Measurements from ENCODE around the gene NOS1.
"Not testable (repeated sequence)": the region's sequence is repeated elsewhere in the genome, so short reads cannot be mapped to it uniquely, and the experiment has no call there.

Gene NOS1

GRCh38 chr12:117188961-117189724 is 172.3 kb downstream of the NOS1 start:
- in situ Hi-C loops (cut with MboI; ENCODE audit: low sequenced_read_pairs) = no loop called here

GRCh38 chr12:117188121-117188665 is 173.2 kb downstream of the NOS1 start:
- in situ Hi-C loops (cut with MboI; ENCODE audit: low sequenced_read_pairs) = no loop called here

DNA sequence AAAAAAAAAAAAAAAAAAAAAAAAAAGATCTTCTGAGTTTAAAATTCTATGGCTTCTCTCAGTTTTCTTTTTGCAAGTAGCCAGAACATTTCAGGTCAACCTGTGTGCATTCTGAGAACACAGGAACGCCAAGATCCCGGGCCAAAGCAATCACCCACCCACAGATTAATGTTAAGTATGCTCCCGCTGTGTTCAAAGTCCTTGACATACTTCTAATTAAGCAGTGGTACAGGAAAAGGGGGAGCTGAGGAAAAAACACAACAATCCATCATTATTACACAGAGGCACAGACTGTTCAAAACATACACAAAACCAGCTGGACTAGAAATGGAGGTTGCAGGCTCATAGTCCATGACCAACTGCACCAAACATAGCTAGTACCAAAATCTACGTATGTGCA is 174.0 kb downstream of the NOS1 start:
- in situ Hi-C loops (cut with MboI; ENCODE audit: low sequenced_read_pairs) = no loop called here

GRCh38 chr12:117182866-117183265 is 178.6 kb downstream of the NOS1 start:
- in situ Hi-C loops (cut with MboI; ENCODE audit: low sequenced_read_pairs) = no loop called here

GRCh38 chr12:117181468-117181843 is 180.0 kb downstream of the NOS1 start:
- in situ Hi-C loops (cut with MboI; ENCODE audit: low sequenced_read_pairs) = not testable (repeated sequence)

DNA sequence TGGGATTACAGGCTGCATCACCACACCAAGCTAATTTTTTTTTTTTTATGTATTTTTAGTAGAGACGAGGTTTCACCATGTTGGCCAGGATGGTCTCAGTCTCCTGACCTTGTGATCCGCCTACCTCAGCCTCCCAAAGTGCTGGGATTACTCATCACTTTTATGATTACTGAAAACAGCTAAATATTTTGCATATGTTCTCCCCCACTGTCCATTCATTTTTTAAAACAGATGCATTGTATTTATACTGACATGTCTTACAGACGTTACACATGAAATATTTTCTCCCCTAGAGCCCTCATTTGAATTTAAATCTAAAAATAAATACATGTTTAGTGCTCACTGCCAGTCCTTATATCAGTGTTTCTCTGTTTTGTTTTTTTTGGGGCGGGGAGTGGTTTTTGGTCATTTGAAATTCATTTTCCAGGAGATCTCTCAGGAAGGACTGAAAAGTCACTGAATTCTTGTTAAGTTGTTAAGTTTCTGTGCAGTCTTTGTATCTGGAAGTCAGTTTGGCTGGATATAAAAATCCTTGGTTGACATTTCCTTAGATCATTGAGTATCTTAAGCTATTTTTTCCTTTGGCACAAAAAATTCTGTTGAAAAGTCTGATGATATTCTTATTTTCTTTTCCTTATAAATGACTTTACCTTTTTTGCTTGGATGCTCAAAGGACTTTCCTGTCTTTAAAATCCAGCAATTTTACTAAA is 180.5 kb downstream of the NOS1 start:
- in situ Hi-C loops (cut with MboI; ENCODE audit: low sequenced_read_pairs) = no loop called here

DNA sequence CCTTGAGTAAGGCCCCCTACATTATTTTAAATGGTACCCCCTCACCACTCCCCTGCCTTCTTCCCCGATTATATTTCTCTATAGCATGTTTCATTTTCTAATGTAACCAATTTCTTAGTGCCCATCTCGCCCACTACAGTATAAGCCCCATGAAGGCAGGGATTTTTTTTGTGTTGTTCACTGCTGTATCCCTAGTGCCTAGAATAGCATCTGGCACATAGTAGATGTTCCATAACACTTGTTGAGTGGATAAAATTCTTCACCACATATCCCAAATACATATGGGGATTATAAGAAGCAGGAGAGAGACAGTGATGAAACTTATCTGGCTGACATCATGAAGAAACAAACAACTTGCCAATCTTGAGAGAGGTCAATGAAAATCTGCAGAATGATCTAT is 182.7 kb downstream of the NOS1 start:
- in situ Hi-C loops (cut with MboI; ENCODE audit: low sequenced_read_pairs) = no loop called here

- in situ Hi-C loops (cut with MboI; ENCODE audit: low sequenced_read_pairs) = no loop called here
Measured at GRCh38 chr12:117178301-117178700, 183.1 kb downstream of the NOS1 start.

DNA sequence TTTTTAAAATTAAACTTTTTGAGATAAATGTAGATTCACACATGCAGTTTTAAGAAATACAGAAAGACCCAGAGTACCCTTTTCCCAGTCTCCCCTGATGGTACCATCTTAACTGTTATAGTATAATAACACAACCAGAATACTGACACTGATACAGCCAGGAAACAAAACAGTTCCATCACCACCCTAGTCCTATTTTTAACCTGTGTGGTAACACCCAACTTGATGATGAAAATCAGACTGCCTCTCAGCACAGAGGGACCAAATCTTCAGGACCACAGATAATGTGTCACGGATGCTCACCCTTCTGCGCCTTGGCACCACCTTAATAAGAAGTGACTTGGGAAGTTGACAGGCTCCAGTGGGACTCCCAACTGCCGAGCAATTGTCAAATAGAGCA is 189.3 kb downstream of the NOS1 start:
- in situ Hi-C loops (cut with MboI; ENCODE audit: low sequenced_read_pairs) = no loop called here

DNA sequence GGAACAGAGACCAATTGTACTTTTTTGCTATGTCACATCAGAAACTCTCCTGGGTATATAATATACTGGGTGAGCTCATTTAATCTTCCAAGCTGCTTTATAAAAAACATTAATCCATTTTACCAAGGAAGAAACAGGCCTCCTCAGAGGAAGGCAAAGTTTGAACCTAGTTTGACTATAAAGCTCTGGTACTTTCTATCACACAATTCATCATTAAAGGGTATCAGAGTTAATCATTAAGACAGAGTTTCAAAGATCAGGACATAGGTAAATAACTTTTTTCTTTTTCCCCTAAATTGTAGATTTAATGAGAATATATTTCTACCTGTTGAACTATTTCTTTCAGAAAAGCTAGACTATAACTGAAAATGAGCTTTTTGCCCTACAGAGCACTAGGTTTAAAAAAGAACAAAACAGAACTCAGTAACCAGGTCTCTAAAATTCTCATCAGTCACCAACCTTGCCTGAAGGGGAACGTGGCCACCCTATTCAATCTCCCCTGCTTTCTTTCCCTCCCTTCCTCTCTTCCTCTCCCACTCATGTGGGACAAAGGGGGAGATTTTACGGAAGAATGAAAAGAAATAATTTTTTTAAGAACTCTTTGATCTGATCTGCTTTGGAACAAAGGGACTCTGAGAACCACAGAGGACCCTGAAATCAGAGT is 189.8 kb downstream of the NOS1 start:
- in situ Hi-C loops (cut with MboI; ENCODE audit: low sequenced_read_pairs) = no loop called here

DNA sequence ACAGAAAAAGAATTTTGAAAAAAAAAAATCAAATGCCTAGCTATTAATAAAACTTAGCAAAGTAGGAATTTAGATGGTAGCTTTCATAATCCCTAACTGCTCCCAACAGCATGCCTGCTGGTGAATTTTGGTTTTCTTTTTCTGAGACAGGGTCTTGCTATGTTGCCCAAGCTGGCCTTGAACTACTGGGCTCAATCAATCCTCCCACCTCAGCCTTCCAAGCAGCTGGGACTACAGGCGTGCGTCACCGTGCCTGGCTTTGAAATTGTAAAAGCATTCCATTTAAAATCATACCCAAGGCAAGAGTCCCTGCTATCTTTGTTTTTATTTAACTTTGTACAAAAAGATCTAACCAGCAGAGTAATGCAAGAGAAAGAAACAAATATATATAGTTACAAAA is 191.9 kb downstream of the NOS1 start:
- in situ Hi-C loops (cut with MboI; ENCODE audit: low sequenced_read_pairs) = no loop called here

DNA sequence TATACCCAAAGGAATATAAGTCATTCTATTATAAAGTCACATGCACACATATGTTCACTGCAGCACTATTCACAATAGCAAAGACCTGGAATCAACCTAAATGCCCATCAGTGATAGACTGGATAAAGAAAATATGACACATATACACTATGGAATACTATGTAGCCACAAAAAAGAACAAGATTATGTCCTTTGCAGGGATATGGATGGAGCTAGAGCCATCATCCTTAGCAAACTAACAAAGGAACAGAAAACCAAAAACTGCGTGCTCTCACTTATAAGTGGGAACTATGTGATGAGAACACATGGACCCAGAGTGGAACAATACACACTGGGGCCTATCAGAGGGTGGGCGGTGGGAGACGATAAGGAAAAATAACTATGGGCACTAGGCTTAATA is 192.4 kb downstream of the NOS1 start:
- in situ Hi-C loops (cut with MboI; ENCODE audit: low sequenced_read_pairs) = no loop called here

DNA sequence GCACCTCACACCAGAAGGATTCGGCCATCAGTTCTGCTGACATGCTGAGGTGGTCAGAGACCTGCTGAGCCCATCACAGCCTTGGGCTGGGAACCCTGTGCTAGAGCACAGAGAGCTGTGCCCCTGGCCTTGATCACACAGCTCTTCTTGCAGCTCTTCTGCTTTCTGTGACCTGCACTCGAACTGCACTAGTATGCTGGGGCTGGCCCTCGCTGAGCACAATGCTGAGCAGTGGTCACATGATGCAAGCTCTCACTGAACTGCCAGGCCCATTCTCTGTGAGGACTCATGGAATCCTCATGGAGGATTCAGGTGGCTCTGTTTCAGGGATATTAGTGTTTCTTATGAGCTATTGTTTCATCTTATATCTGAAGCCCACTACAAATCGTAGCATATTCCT is 193.7 kb downstream of the NOS1 start:
- in situ Hi-C loops (cut with MboI; ENCODE audit: low sequenced_read_pairs) = no loop called here

DNA sequence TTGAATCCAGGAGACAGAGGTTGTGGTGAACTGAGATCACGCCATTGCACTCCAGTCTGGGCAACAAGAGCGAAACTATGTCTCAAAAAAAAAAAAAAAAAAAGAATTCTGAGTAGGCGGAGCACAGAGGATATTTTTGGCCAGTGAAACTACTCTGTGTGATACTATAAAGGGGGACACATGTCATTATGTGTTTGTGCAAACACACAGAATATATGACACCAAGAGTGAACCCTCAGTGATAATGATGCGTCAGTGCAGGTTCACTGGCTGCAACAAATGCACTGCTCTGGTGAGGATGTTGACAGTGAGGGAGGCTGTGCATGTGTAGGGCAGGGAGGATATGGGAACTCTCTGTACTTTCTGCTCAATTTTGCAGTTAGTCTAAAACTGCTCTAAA is 195.3 kb downstream of the NOS1 start:
- in situ Hi-C loops (cut with MboI; ENCODE audit: low sequenced_read_pairs) = no loop called here

- in situ Hi-C loops (cut with MboI; ENCODE audit: low sequenced_read_pairs) = no loop called here
Measured at GRCh38 chr12:117165342-117165741, 196.1 kb downstream of the NOS1 start.

DNA sequence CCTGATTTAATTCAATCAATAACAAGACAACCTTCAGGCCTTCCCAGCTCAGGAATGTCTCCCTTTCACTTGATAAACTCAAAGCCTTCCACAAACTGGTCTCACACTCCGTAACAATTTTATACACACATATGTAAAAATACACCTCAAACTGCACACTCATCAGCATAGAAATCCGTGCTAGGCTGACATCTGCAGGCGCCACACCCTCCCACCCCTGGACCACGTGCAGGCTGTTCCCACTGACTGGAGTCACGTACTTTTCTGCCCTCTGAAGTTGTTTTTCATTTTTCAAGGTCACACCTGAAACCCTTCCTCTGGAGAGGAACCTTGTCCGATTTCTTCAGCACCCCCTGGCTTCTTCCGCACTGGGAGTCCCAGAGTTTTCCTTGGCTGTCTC is 198.8 kb downstream of the NOS1 start:
- in situ Hi-C loops (cut with MboI; ENCODE audit: low sequenced_read_pairs) = no loop called here

- in situ Hi-C loops (cut with MboI; ENCODE audit: low sequenced_read_pairs) = no loop called here
Measured at GRCh38 chr12:117162167-117162539, 199.3 kb downstream of the NOS1 start.

GRCh38 chr12:117161460-117162166 is 199.8 kb downstream of the NOS1 start:
- in situ Hi-C loops (cut with MboI; ENCODE audit: low sequenced_read_pairs) = no loop called here

- in situ Hi-C loops (cut with MboI; ENCODE audit: low sequenced_read_pairs) = no loop called here
Measured at GRCh38 chr12:117159674-117160073, 201.8 kb downstream of the NOS1 start.

- in situ Hi-C loops (cut with MboI; ENCODE audit: low sequenced_read_pairs) = no loop called here
Measured at GRCh38 chr12:117158911-117159553, 202.4 kb downstream of the NOS1 start.
